ENCODE data around the gene IL17RA.

The IL17RA gene

DNA sequence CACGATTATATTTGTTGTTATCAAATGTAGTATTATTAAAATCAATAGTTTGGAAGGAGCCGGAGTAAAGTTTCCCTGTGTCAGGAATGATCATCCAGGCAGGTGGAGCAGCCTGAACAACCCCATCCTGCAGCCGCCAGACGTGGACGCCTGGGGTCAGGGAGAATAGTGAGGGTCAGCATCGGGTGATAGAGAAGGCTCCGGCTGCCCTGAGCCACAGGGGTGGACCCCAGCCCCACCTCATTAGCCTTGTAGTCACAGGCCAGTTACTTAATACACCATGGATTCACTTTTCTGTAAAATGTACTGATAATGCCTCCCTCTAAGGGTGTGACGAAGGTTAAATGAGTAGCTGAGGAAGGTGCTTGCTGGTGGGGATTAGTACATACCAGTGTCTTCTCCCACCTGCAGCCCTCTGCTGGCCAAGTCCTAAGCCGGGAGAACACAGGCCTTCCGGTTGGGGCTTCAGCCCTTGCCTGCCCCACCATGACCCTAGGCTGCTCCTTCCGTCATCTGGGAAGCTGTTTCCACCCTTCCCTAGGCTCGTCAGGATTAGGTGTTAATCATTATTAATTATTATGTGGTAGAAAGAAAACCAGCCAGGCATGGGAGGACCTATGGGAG lies 21.5 kb downstream of the IL17RA start:
- no peaks in the 10 kb centered on the region for H3K79me2 ChIP-seq (ENCODE audit: control insufficient read depth, insufficient read depth, low read length)
- H3K4me3 ChIP-seq (ENCODE audit: low read length), result no peak overlapping the region
- H2BK5ac ChIP-seq (ENCODE audit: low read length), result no peak overlapping the region
- no peaks in the 10 kb centered on the region for H3K4me1 ChIP-seq (ENCODE audit: control insufficient read depth, low read depth, low read length)
- no peak overlapping the region for H2BK120ac ChIP-seq (ENCODE audit: low read depth, low read length)
- WGBS (ENCODE audit: extremely low coverage, insufficient coverage, low lambda C conversion rate), result no CpG with 5 or more reads among the region's 12 CpGs
- H3K23ac ChIP-seq (ENCODE audit: low read length), result no peak overlapping the region
- H3K27me3 ChIP-seq (ENCODE audit: insufficient read depth, low read length, poor library complexity), result no peaks in the 10 kb centered on the region
- no peak overlapping the region for H3K9ac ChIP-seq (ENCODE audit: low read length)
- no peak overlapping the region for H3K56ac ChIP-seq (ENCODE audit: low read length)
- H2AK5ac ChIP-seq (ENCODE audit: low read length), result no peak overlapping the region
- no peak overlapping the region for H4K5ac ChIP-seq (ENCODE audit: low read length)
- H3K36me3 ChIP-seq (ENCODE audit: control insufficient read depth, insufficient read depth, low read length), result peaks cover 7% of the 10 kb centered on the region
- no peak overlapping the region for H2BK15ac ChIP-seq (replicated peaks; ENCODE audit: low read depth)
- H3K4ac ChIP-seq (ENCODE audit: low read depth, low read length), result no peak overlapping the region
- H4K8ac ChIP-seq (ENCODE audit: low read depth, low read length), result no peak overlapping the region
- DNase-seq, result no peak
- H3K79me1 ChIP-seq (ENCODE audit: low read length), result no peaks in the 10 kb centered on the region
- H3K4me2 ChIP-seq (ENCODE audit: low read length), result no peak overlapping the region
- no peak overlapping the region for H3K27ac ChIP-seq (ENCODE audit: low read depth, low read length)
- no peak overlapping the region for H3K18ac ChIP-seq (ENCODE audit: low read length)

DNA sequence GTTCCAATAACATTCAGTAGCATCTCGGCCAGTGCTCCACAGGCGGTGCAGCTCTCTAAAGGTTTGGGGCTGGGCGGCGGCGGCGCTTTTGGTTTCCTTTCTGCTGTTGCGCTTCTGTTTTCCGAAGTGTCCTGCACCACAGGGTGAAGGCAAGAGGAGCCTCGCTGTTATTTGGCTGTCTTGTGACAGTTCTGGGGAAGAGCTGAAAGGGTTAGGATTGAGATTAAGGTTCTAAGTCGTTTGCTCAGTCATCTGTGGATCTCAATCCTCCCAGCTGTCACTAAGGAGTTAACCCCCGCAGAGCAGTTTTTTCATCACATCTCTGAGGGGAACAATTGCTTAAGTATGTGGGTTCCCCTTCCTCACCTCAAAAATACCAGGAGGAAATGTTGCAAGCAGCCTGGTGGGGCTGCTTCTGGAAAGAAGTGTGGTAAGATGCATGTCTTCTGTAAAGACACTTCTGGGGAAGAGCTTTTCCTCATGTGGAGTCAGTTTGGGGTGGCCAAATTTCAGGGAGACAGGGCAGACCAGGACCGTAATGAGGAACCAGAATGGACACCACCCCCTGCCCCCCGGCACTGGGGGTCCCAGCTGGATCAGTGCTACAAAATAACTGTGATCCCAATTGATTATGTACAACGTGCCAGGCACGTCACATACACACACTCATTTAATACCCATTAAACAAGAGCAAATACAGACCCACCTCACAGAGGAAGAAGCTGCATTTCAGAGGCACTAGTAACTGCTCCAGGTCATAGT lies 22.2 kb downstream of the IL17RA start:
- Histone ChIP-seq H3K9ac (ENCODE audit: low read length) (no peak overlapping the region), H3K4me2 (ENCODE audit: low read length) (no peak overlapping the region), H3K4me1 (ENCODE audit: control insufficient read depth, low read depth, low read length) (no peaks in the 10 kb centered on the region), H3K18ac (ENCODE audit: low read length) (no peak overlapping the region), H3K27ac (ENCODE audit: low read depth, low read length) (no peak overlapping the region), H3K56ac (ENCODE audit: low read length) (no peak overlapping the region), H3K23ac (ENCODE audit: low read length) (no peak overlapping the region), H3K27me3 (ENCODE audit: insufficient read depth, low read length, poor library complexity) (no peaks in the 10 kb centered on the region), H2BK5ac (ENCODE audit: low read length) (no peak overlapping the region), H4K8ac (ENCODE audit: low read depth, low read length) (no peak overlapping the region), H3K79me2 (ENCODE audit: control insufficient read depth, insufficient read depth, low read length) (no peaks in the 10 kb centered on the region), H2AK5ac (ENCODE audit: low read length) (no peak overlapping the region), H2BK120ac (ENCODE audit: low read depth, low read length) (no peak overlapping the region), H2BK15ac (replicated peaks; ENCODE audit: low read depth) (no peak overlapping the region), H3K79me1 (ENCODE audit: low read length) (no peaks in the 10 kb centered on the region), H4K5ac (ENCODE audit: low read length) (no peak overlapping the region), H3K4ac (ENCODE audit: low read depth, low read length) (no peak overlapping the region), H3K36me3 (ENCODE audit: control insufficient read depth, insufficient read depth, low read length) (peaks cover 6% of the 10 kb centered on the region), H3K4me3 (ENCODE audit: low read length) (no peak overlapping the region)
- DNase-seq, result no peak
- no CpG with 5 or more reads among the region's 15 CpGs for WGBS (ENCODE audit: extremely low coverage, insufficient coverage, low lambda C conversion rate)

DNA sequence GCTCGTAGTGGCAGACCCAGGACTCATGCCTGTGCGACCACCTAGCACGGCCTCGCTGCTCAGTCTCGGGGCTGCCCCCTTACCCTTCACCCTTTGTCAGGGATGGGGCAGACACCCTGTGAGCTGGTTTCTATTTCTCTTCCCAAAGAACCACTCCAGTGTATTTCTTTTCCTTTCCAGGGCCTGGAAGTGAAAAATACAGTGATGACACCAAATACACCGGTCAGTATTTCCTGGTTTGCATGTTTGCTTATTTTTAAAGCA lies 22.7 kb downstream of the IL17RA start:
- Histone ChIP-seq H3K23ac (ENCODE audit: low read length) (no peak overlapping the region), H2AK5ac (ENCODE audit: low read length) (no peak overlapping the region), H3K18ac (ENCODE audit: low read length) (no peak overlapping the region), H4K5ac (ENCODE audit: low read length) (no peak overlapping the region), H3K56ac (ENCODE audit: low read length) (no peak overlapping the region), H3K4me1 (ENCODE audit: control insufficient read depth, low read depth, low read length) (no peaks in the 10 kb centered on the region), H3K4me2 (ENCODE audit: low read length) (no peak overlapping the region), H4K8ac (ENCODE audit: low read depth, low read length) (no peak overlapping the region), H3K9ac (ENCODE audit: low read length) (no peak overlapping the region), H3K4me3 (ENCODE audit: low read length) (no peak overlapping the region), H2BK15ac (replicated peaks; ENCODE audit: low read depth) (no peak overlapping the region), H2BK5ac (ENCODE audit: low read length) (no peak overlapping the region), H3K4ac (ENCODE audit: low read depth, low read length) (no peak overlapping the region), H3K27me3 (ENCODE audit: insufficient read depth, low read length, poor library complexity) (no peaks in the 10 kb centered on the region), H2BK120ac (ENCODE audit: low read depth, low read length) (no peak overlapping the region), H3K79me2 (ENCODE audit: control insufficient read depth, insufficient read depth, low read length) (no peaks in the 10 kb centered on the region), H3K27ac (ENCODE audit: low read depth, low read length) (no peak overlapping the region), H3K36me3 (ENCODE audit: control insufficient read depth, insufficient read depth, low read length) (peaks cover 3% of the 10 kb centered on the region), H3K79me1 (ENCODE audit: low read length) (no peaks in the 10 kb centered on the region)
- whole genome bisulfite sequencing (ENCODE audit: extremely low coverage, insufficient coverage, low lambda C conversion rate), result no CpG with 5 or more reads among the region's 6 CpGs
- no peak for DNase-seq

DNA sequence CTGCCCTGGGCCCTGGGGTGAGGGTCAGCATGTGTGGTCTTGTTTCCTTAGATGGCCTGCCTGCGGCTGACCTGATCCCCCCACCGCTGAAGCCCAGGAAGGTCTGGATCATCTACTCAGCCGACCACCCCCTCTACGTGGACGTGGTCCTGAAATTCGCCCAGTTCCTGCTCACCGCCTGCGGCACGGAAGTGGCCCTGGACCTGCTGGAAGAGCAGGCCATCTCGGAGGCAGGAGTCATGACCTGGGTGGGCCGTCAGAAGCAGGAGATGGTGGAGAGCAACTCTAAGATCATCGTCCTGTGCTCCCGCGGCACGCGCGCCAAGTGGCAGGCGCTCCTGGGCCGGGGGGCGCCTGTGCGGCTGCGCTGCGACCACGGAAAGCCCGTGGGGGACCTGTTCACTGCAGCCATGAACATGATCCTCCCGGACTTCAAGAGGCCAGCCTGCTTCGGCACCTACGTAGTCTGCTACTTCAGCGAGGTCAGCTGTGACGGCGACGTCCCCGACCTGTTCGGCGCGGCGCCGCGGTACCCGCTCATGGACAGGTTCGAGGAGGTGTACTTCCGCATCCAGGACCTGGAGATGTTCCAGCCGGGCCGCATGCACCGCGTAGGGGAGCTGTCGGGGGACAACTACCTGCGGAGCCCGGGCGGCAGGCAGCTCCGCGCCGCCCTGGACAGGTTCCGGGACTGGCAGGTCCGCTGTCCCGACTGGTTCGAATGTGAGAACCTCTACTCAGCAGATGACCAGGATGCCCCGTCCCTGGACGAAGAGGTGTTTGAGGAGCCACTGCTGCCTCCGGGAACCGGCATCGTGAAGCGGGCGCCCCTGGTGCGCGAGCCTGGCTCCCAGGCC lies 23.7 kb downstream of the IL17RA start:
- no peaks in the 10 kb centered on the region for H3K79me2 ChIP-seq (ENCODE audit: control insufficient read depth, insufficient read depth, low read length)
- WGBS (ENCODE audit: extremely low coverage, insufficient coverage, low lambda C conversion rate), result no CpG with 5 or more reads among the region's 66 CpGs

DNA sequence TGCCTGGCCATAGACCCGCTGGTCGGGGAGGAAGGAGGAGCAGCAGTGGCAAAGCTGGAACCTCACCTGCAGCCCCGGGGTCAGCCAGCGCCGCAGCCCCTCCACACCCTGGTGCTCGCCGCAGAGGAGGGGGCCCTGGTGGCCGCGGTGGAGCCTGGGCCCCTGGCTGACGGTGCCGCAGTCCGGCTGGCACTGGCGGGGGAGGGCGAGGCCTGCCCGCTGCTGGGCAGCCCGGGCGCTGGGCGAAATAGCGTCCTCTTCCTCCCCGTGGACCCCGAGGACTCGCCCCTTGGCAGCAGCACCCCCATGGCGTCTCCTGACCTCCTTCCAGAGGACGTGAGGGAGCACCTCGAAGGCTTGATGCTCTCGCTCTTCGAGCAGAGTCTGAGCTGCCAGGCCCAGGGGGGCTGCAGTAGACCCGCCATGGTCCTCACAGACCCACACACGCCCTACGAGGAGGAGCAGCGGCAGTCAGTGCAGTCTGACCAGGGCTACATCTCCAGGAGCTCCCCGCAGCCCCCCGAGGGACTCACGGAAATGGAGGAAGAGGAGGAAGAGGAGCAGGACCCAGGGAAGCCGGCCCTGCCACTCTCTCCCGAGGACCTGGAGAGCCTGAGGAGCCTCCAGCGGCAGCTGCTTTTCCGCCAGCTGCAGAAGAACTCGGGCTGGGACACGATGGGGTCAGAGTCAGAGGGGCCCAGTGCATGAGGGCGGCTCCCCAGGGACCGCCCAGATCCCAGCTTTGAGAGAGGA lies 24.5 kb downstream of the IL17RA start:
- Histone ChIP-seq H3K79me1 (ENCODE audit: low read length) (no peaks in the 10 kb centered on the region), H3K4me1 (ENCODE audit: control insufficient read depth, low read depth, low read length) (no peaks in the 10 kb centered on the region), H4K5ac (ENCODE audit: low read length) (no peak overlapping the region), H3K27me3 (ENCODE audit: insufficient read depth, low read length, poor library complexity) (no peaks in the 10 kb centered on the region), H2BK15ac (replicated peaks; ENCODE audit: low read depth) (no peak overlapping the region), H3K4me2 (ENCODE audit: low read length) (no peak overlapping the region), H2BK120ac (ENCODE audit: low read depth, low read length) (no peak overlapping the region), H3K56ac (ENCODE audit: low read length) (no peak overlapping the region), H4K8ac (ENCODE audit: low read depth, low read length) (no peak overlapping the region), H3K79me2 (ENCODE audit: control insufficient read depth, insufficient read depth, low read length) (no peaks in the 10 kb centered on the region), H3K9ac (ENCODE audit: low read length) (no peak overlapping the region), H3K23ac (ENCODE audit: low read length) (no peak overlapping the region), H3K18ac (ENCODE audit: low read length) (no peak overlapping the region), H3K27ac (ENCODE audit: low read depth, low read length) (no peak overlapping the region), H3K36me3 (ENCODE audit: control insufficient read depth, insufficient read depth, low read length) (peaks cover 3% of the 10 kb centered on the region), H3K4me3 (ENCODE audit: low read length) (no peak overlapping the region), H2AK5ac (ENCODE audit: low read length) (no peak overlapping the region), H2BK5ac (ENCODE audit: low read length) (no peak overlapping the region), H3K4ac (ENCODE audit: low read depth, low read length) (no peak overlapping the region)
- WGBS (ENCODE audit: extremely low coverage, insufficient coverage, low lambda C conversion rate), result no CpG with 5 or more reads among the region's 42 CpGs
- no peak for DNase-seq

More for the DNA sequence above, 23.7 kb downstream of the IL17RA start:
- Histone ChIP-seq H3K18ac (ENCODE audit: low read length) (no peak overlapping the region), H2BK15ac (replicated peaks; ENCODE audit: low read depth) (no peak overlapping the region), H3K27me3 (ENCODE audit: insufficient read depth, low read length, poor library complexity) (no peaks in the 10 kb centered on the region), H3K27ac (ENCODE audit: low read depth, low read length) (no peak overlapping the region), H3K9ac (ENCODE audit: low read length) (no peak overlapping the region), H3K4ac (ENCODE audit: low read depth, low read length) (no peak overlapping the region), H2BK5ac (ENCODE audit: low read length) (no peak overlapping the region), H4K5ac (ENCODE audit: low read length) (no peak overlapping the region), H3K4me3 (ENCODE audit: low read length) (no peak overlapping the region), H4K8ac (ENCODE audit: low read depth, low read length) (no peak overlapping the region), H3K23ac (ENCODE audit: low read length) (no peak overlapping the region), H3K4me1 (ENCODE audit: control insufficient read depth, low read depth, low read length) (no peaks in the 10 kb centered on the region), H3K79me1 (ENCODE audit: low read length) (no peaks in the 10 kb centered on the region), H3K36me3 (ENCODE audit: control insufficient read depth, insufficient read depth, low read length) (peaks cover 3% of the 10 kb centered on the region), H2AK5ac (ENCODE audit: low read length) (no peak overlapping the region), H2BK120ac (ENCODE audit: low read depth, low read length) (no peak overlapping the region), H3K56ac (ENCODE audit: low read length) (no peak overlapping the region), H3K4me2 (ENCODE audit: low read length) (no peak overlapping the region)
- no peak for DNase-seq

Data from mesendoderm (in vitro differentiated cells).